Aorta (tissue), 5 donors: ENCODE results near the gene FIGNL2. TPM values are rescaled to one million over a fixed set of nuclear protein-coding genes. Genes with fewer than 3 reads are reported as not detected.

Experiments
- ATAC-seq: fragments of 200-7000 bp; cut with Tn5 transposase; one replicate; pipeline ENCODE4 v1.9.1; 2022; ENCODE audit warnings: moderate library complexity; ENCODE audit not compliant: low FRiP score
- DNase-seq, 2 donors: peaks; one replicate each; pipeline ENCODE4 v3.0.0-alpha.2; 2020
- H3K27ac ChIP-seq, 2 donors: one replicate each; pipeline ENCODE4 v1.5.1; 2013; ENCODE audit warnings: low read length in 2 of 2, mild to moderate bottlenecking in 2 of 2, moderate library complexity in 2 of 2, control low read depth in 1 of 2, inconsistent platforms in 1 of 2, low read depth in 1 of 2
- H3K27me3 ChIP-seq, 2 donors: one replicate each; pipeline ENCODE4 v1.6.1; 2013; ENCODE audit warnings: control low read depth in 1 of 2, low read length in 1 of 2, mild to moderate bottlenecking in 1 of 2, moderate library complexity in 1 of 2; ENCODE audit not compliant: insufficient read depth in 2 of 2, control insufficient read depth in 1 of 2
- H3K36me3 ChIP-seq, 2 donors: one replicate each; pipeline ENCODE4 v1.6.1; 2013; ENCODE audit warnings: control low read depth in 1 of 2, low read length in 1 of 2, mild to moderate bottlenecking in 1 of 2; ENCODE audit not compliant: insufficient read depth in 2 of 2, control insufficient read depth in 1 of 2
- H3K4me1 ChIP-seq, 2 donors: one replicate each; pipeline ENCODE4 v1.6.1; 2013; ENCODE audit warnings: low read length in 2 of 2, control low read depth in 1 of 2, mild to moderate bottlenecking in 1 of 2, moderate library complexity in 1 of 2; ENCODE audit not compliant: insufficient read depth in 2 of 2, control insufficient read depth in 1 of 2
- H3K4me3 ChIP-seq, 2 donors: one replicate each; pipeline ENCODE4 v1.5.1; 2013; ENCODE audit warnings: low read length in 2 of 2, control low read depth in 1 of 2, mild to moderate bottlenecking in 1 of 2
- H3K9me3 ChIP-seq: one replicate; pipeline ENCODE4 v1.6.1; 2013; ENCODE audit warnings: mild to moderate bottlenecking, low read length; ENCODE audit not compliant: control insufficient read depth
- WGBS, 2 donors: extraction: QIAGEN DNeasy Blood & Tissue Kit; methylation state at CpG; one replicate each; pipeline ENCODE4 v1.1.7; 2013; 5-methylcytosine and 5-hydroxymethylcytosine counted together
- intact Hi-C, 2 donors: fragments of 100-400 bp; cut with DNase I; formaldehyde crosslinking; loops; one replicate each; pipeline versions ENCODE4 v1.14.2 to v1.15.0; 2022
- polyA plus RNA-seq, 2 donors: library from polyadenylated mRNA; stranded (reverse); fragments of 200-250 nt; gene quantifications; one replicate each; pipeline ENCODE4 v1.2.3, GENCODE V29; 2013
- total RNA-seq, 2 donors: library from RNA; stranded (reverse); fragmentation: NEBNext Ultra II Directional; extraction: Animal tissue kit (Norgen Biotek cat#: 25700); gene quantifications; one replicate each; pipeline ENCODE4 v1.2.1, GENCODE V29; 2021
- donor health status: healthy with polysubstance abuse.
- donor health status: Bipolar disorder and iron deficiency.
- donor health status: DM: no; HTN: no; CAD: no.
- donor health status: DM: no; HTN: no; CAD: no.
- donor health status: DM: yes; HTN: yes; CAD: no.

The FIGNL2 gene
- total and polyA plus RNA-seq, 4 donors = 0.08 to 2.1 (median 1.0) TPM; not detected in 1

GRCh38 chr12:51826881-51827280 lies 21.6 kb downstream of the FIGNL2 start:
- H3K4me1 ChIP-seq = no peaks in the 10 kb centered on the region
- DNase-seq = no peak
- no peaks in the 10 kb centered on the region for H3K9me3 ChIP-seq
- intact Hi-C loops = no loop called here
- 84 to 87% methylated on average over 4 of the region's 4 CpGs for WGBS, 2 donors
- peaks cover 0 to 1% of the 10 kb centered on the region in 2 donors for H3K27me3 ChIP-seq
- H3K36me3 ChIP-seq = no peaks in the 10 kb centered on the region
- no peak for ATAC-seq
- H3K27ac ChIP-seq = no peak overlapping the region
- no peak overlapping the region for H3K4me3 ChIP-seq

GRCh38 chr12:51825216-51825615 lies 23.3 kb downstream of the FIGNL2 start:
- no peak overlapping the region for H3K4me3 ChIP-seq
- ATAC-seq (no peak), DNase-seq (no peak)
- no peaks in the 10 kb centered on the region for H3K36me3 ChIP-seq
- peaks cover 0 to 4% of the 10 kb centered on the region in 2 donors for H3K27me3 ChIP-seq
- no peak overlapping the region for H3K27ac ChIP-seq
- no peaks in the 10 kb centered on the region for H3K9me3 ChIP-seq
- intact Hi-C loops = no loop called here
- WGBS, 2 donors = 82 to 89% methylated on average over 5 of the region's 5 CpGs
- H3K4me1 ChIP-seq = no peaks in the 10 kb centered on the region

GRCh38 chr12:51823875-51824565 lies 24.5 kb downstream of the FIGNL2 start:
- ATAC-seq (no peak), DNase-seq (no peak)
- intact Hi-C loops = no loop called here
- Histone ChIP-seq H3K27ac (no peak overlapping the region), H3K9me3 (no peaks in the 10 kb centered on the region), H3K4me1 (no peaks in the 10 kb centered on the region), H3K36me3 (no peaks in the 10 kb centered on the region), H3K27me3 (peaks cover 0 to 4% of the 10 kb centered on the region in 2 donors), H3K4me3 (no peak overlapping the region)
- 22 to 25% methylated on average over 6 of the region's 6 CpGs for WGBS, 2 donors

GRCh38 chr12:51822956-51823355 lies 25.6 kb downstream of the FIGNL2 start:
- ATAC-seq = no peak

GRCh38 chr12:51822261-51822616 lies 26.3 kb downstream of the FIGNL2 start:
- H3K9me3 ChIP-seq = no peaks in the 10 kb centered on the region
- peaks cover 0 to 3% of the 10 kb centered on the region in 2 donors for H3K27me3 ChIP-seq
- H3K4me3 ChIP-seq = no peak overlapping the region
- no peak overlapping the region for H3K27ac ChIP-seq
- DNase-seq (no peak), ATAC-seq (no peak)
- no peaks in the 10 kb centered on the region for H3K36me3 ChIP-seq
- no peaks in the 10 kb centered on the region for H3K4me1 ChIP-seq
- WGBS, 2 donors = 92% methylated on average over 15 to 16 of the region's 16 CpGs
- intact Hi-C loops = no loop called here

More at GRCh38 chr12:51822956-51823355, 25.6 kb downstream of the FIGNL2 start:
- H3K4me3 ChIP-seq = no peak overlapping the region
- intact Hi-C loops = no loop called here
- DNase-seq = no peak
- no peaks in the 10 kb centered on the region for H3K4me1 ChIP-seq
- 87 to 91% methylated on average over 4 of the region's 4 CpGs for WGBS, 2 donors
- no peak overlapping the region for H3K27ac ChIP-seq
- H3K9me3 ChIP-seq = no peaks in the 10 kb centered on the region
- no peaks in the 10 kb centered on the region for H3K36me3 ChIP-seq
- peaks cover 0 to 4% of the 10 kb centered on the region in 2 donors for H3K27me3 ChIP-seq

GRCh38 chr12:51821440-51822260 lies 26.9 kb downstream of the FIGNL2 start:
- H3K9me3 ChIP-seq = no peaks in the 10 kb centered on the region
- intact Hi-C loops = no loop called here
- WGBS, 2 donors = 53 to 58% methylated on average over 73 to 101 of the region's 101 CpGs
- DNase-seq (no peak), ATAC-seq (no peak)
- H3K27me3 ChIP-seq = peaks cover 0 to 3% of the 10 kb centered on the region in 2 donors
- no peaks in the 10 kb centered on the region for H3K36me3 ChIP-seq
- H3K4me3 ChIP-seq = no peak overlapping the region
- H3K4me1 ChIP-seq = no peaks in the 10 kb centered on the region
- no peak overlapping the region for H3K27ac ChIP-seq

- 18 to 28% methylated on average over 65 to 113 of the region's 113 CpGs for WGBS, 2 donors
- Histone ChIP-seq H3K9me3 (no peaks in the 10 kb centered on the region), H3K27me3 (peaks cover 0 to 3% of the 10 kb centered on the region in 2 donors), H3K36me3 (no peaks in the 10 kb centered on the region), H3K4me3 (no peak overlapping the region), H3K27ac (no peak overlapping the region), H3K4me1 (no peaks in the 10 kb centered on the region)
- intact Hi-C loops = no loop called here
- DNase-seq (peak in 1 of 2 donors; percentile 63), ATAC-seq (peak; percentile 47)
These were observed 27.7 kb downstream of the FIGNL2 start for GRCh38 chr12:51820526-51821439.

- Histone ChIP-seq H3K36me3 (no peaks in the 10 kb centered on the region), H3K27ac (no peak overlapping the region), H3K27me3 (peaks cover 0 to 3% of the 10 kb centered on the region in 2 donors), H3K9me3 (no peaks in the 10 kb centered on the region), H3K4me1 (no peaks in the 10 kb centered on the region), H3K4me3 (no peak overlapping the region)
- WGBS, 2 donors = 39 to 61% methylated on average over 32 of the region's 32 CpGs
- ATAC-seq (no peak), DNase-seq (no peak)
- intact Hi-C loops = loop anchor here in 1 of 2 donors (10.0 kb wide), 1 partner anchor 285 kb away; no protein-coding TSS in a partner anchor
These were observed 28.6 kb downstream of the FIGNL2 start for GRCh38 chr12:51819736-51820525.
